Activated CD4-positive, alpha-beta T cell treated with anti-CD3 and anti-CD28 coated beads, Interleukin-2, Interleukin-4, amounts not matched to agents 100 ng/mL and 50 ng/mL, durations not matched to agents 16 hours and 8 hours (primary cell): Measurements from ENCODE around the gene LGR4.

Source experiments
- DNase-seq: peaks from one replicate; pipeline ENCODE4 v3.0.0-alpha.2; 2020; ENCODE audit warnings: low spot score

The LGR4 gene

GRCh38 chr11:27425814-27426213 is 46.8 kb downstream of the LGR4 start:
- no peak for DNase-seq

- no peak for DNase-seq
Measured at GRCh38 chr11:27423125-27423524, 49.5 kb downstream of the LGR4 start.

- no peak for DNase-seq
Measured at GRCh38 chr11:27421819-27422494, 50.6 kb downstream of the LGR4 start.

- no peak for DNase-seq
Measured at GRCh38 chr11:27420722-27421572, 51.6 kb downstream of the LGR4 start.

- no peak for DNase-seq
Measured at GRCh38 chr11:27420217-27420616, 52.4 kb downstream of the LGR4 start.

- no peak for DNase-seq
Measured at GRCh38 chr11:27418356-27418755, 54.2 kb downstream of the LGR4 start.

- no peak for DNase-seq
Measured at GRCh38 chr11:27416568-27417176, 55.9 kb downstream of the LGR4 start.

- DNase-seq = no peak
Measured at GRCh38 chr11:27414644-27415043, 57.9 kb downstream of the LGR4 start.

- no peak for DNase-seq
Measured at GRCh38 chr11:27413218-27413617, 59.4 kb downstream of the LGR4 start.

GRCh38 chr11:27412192-27412691 is 60.3 kb downstream of the LGR4 start:
- no peak for DNase-seq

GRCh38 chr11:27411328-27411727 is 61.3 kb downstream of the LGR4 start:
- no peak for DNase-seq

GRCh38 chr11:27410272-27410671 is 62.3 kb downstream of the LGR4 start:
- no peak for DNase-seq

GRCh38 chr11:27409742-27410141 is 62.8 kb downstream of the LGR4 start:
- DNase-seq = no peak

- DNase-seq = no peak
Measured at GRCh38 chr11:27409049-27409448, 63.5 kb downstream of the LGR4 start.

- no peak for DNase-seq
Measured at GRCh38 chr11:27408246-27408800, 64.3 kb downstream of the LGR4 start.

GRCh38 chr11:27406498-27407354 is 65.9 kb downstream of the LGR4 start:
- no peak for DNase-seq

- no peak for DNase-seq
Measured at GRCh38 chr11:27405134-27405533, 67.5 kb downstream of the LGR4 start.

- DNase-seq = no peak
Measured at GRCh38 chr11:27404427-27404826, 68.2 kb downstream of the LGR4 start.

- DNase-seq = no peak
Measured at GRCh38 chr11:27403195-27403594, 69.4 kb downstream of the LGR4 start.

GRCh38 chr11:27402450-27402849 is 70.1 kb downstream of the LGR4 start:
- DNase-seq = no peak

- no peak for DNase-seq
Measured at GRCh38 chr11:27401833-27402316, 70.7 kb downstream of the LGR4 start.
